Large intestine (tissue), 1 donor: ENCODE results near the gene RNF25. TPM values are rescaled to one million over a fixed set of nuclear protein-coding genes. Genes with fewer than 3 reads are reported as not detected.

Experiments
- polyA plus RNA-seq: library from polyadenylated mRNA; unstranded; fragments of 120-200 nt; gene quantifications from one replicate; pipeline ENCODE4 v1.2.1, GENCODE V29; 2013

RNF25 gene
- polyA plus RNA-seq, 1 donor, result 22.1 TPM

Other genes starting within 250 kb of the RNF25 start
- gene USP37, start 103.7 kb downstream of the RNF25 start, polyA plus RNA-seq, result 9.0 TPM
- gene CNOT9, start 103.2 kb downstream of the RNF25 start, polyA plus RNA-seq, result 37.8 TPM
- gene PLCD4, start 64.1 kb downstream of the RNF25 start, polyA plus RNA-seq, result 4.0 TPM
- 14.8 TPM for gene ZNF142, start 12.4 kb downstream of the RNF25 start, polyA plus RNA-seq
- gene BCS1L, start 12.3 kb downstream of the RNF25 start, polyA plus RNA-seq, result 39.5 TPM
- 44.6 TPM for gene STK36, start 84 bp upstream of the RNF25 start, polyA plus RNA-seq
- gene TTLL4, start 38.8 kb upstream of the RNF25 start, polyA plus RNA-seq, result 31.7 TPM
- gene CYP27A1, start 110.1 kb upstream of the RNF25 start, polyA plus RNA-seq, result 109 TPM
- gene PRKAG3, start 159.8 kb upstream of the RNF25 start, polyA plus RNA-seq, result 0.07 TPM
- gene WNT6, start 187.8 kb upstream of the RNF25 start, polyA plus RNA-seq, result 0.24 TPM
- 1.5 TPM for gene WNT10A, start 208.8 kb upstream of the RNF25 start, polyA plus RNA-seq